LoVo (cell line): ENCODE data around the gene SERBP1.

ENCODE experiments used
- DNase-seq: peaks from one replicate; pipeline ENCODE4 v3.0.0-alpha.2; 2016; ENCODE audit warnings: low spot score

SERBP1 gene

DNA sequence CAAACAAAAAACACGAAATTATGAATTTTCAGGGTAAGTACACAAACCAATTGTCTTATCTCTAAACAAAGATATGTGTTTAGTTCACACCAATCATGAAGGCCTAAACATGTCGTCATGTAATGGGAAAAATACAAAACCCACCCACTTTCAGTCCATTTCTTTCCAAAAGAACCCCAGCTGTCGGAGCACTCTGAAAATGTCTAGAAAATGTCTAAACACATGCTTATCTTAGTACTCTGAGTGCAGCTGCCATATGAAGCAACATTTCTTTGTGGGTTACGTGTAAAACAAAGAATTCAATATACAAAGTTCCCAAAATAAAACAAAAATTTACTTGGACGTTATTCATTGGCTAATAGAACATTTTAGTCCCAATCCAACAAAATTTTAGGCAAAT lies 22.7 kb downstream of the SERBP1 start:
- no peak for DNase-seq

- no peak for DNase-seq
These were observed 24.5 kb downstream of the SERBP1 start for GRCh38 chr1:67405473-67406245.

DNA sequence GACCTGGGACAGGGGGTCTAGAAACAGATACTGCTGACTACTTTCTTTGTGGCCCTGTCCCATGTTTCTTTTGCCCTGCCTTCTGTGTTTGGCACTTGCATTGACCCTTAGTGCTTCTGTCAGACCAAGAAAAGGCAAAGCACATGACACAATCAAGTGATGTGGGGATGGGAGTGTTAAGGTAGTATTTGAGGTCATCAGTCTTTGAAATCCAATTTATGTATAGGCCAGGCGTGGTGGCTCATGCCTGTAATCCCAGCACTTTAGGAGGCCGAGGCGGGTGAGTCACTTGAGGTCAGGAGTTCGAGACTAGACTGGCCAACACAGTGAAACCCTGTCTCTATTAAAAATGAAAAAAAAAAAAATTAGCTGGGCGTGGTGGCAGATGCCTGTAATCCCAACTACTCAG lies 26.0 kb downstream of the SERBP1 start:
- DNase-seq = no peak

GRCh38 chr1:67401443-67401842 lies 28.8 kb downstream of the SERBP1 start:
- no peak for DNase-seq

DNA sequence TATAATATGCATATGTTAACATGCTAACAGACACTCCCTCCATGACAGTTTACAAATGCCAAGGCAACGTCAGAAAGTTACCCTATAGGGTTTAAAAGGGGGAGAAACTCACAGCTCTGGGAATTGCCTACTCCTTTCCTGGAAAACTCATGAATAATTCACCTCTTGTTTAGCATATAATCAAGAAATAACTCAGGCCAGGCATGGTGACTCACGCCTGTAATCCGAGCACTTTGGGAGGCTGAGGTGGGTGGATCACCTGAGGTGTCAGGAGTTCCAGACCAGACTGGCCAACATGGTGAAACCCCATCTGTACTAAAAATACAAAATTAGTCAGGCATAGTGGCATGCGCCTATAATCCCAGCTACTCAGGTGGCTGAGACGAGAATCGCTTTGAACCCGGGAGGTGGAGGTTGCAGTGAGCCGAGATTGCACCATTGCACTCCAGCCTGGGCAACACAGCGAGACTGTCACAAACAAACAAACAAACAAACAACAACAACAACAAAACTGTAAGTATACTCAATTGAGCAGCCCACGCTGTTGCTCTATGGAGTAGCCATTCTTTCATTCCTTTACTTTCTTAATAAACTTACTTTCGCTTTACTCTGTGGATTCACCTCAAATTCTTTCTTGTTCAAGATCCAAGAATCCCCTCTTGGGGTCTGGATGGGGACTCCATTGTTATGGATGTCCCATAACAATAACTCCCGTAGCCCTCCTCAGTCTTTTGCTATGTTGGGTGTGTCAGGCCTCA lies 30.0 kb downstream of the SERBP1 start:
- DNase-seq = peak; percentile 16

DNA sequence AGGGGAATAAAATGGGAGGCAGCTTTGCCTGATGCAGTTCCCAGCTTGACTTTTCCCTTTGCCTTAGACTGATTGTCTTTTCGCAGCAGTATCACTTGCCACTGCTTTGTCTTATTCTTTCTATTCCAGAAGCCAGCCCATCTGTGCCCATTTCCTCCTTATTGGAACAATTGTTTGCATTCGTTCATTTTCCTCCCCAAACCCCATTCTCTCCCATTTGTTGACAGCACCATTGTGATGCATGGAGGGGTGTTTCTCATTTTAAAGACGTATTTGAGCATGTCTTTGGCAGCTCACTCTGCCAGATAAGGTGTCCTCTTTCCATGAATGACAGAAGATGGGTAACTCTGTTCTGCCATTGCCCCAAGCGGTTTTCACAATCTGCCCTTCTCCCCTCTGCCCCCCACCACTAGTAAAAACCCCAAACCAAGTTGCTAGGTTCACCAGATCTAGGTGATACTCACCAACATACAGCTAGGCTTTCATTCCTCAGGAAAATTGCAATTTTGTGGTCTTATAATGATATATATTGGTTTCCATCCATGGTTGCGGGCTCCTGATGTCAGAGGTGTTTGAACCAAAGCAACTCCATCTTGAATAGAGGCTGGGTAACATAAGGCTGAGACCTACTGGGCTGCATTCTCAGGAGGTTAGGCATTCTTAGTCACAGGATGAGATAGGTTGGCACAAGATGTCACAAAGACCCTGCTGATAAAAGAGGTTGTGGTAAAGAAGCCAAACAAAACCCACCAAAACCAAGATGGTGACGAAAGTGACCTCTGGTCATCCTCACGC lies 30.8 kb downstream of the SERBP1 start:
- DNase-seq = no peak

- no peak for DNase-seq
These were observed 35.7 kb downstream of the SERBP1 start for GRCh38 chr1:67394548-67394947.

DNA sequence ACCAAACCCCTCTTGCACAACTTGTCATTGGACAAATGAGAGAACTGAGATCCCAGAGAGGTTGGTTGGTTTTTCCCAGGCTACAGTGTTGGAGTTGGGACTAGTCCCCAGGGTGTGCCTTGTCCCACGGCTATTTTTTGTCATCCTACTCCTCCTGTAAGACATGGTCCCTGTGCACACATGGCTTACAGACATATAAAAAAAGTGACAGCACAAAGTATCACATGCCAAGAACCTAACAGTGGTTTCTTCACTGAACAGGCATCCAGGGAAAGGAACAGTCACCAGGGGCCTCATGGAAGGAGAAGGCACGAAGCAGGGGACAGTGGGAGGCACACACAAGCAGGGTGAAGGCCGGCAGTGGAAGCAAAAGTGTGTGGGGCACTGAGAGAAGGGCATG lies 36.5 kb downstream of the SERBP1 start:
- no peak for DNase-seq

GRCh38 chr1:67393240-67393639 lies 37.0 kb downstream of the SERBP1 start:
- DNase-seq = peak; percentile 55

GRCh38 chr1:67390041-67390887 lies 39.9 kb downstream of the SERBP1 start:
- DNase-seq = no peak

DNA sequence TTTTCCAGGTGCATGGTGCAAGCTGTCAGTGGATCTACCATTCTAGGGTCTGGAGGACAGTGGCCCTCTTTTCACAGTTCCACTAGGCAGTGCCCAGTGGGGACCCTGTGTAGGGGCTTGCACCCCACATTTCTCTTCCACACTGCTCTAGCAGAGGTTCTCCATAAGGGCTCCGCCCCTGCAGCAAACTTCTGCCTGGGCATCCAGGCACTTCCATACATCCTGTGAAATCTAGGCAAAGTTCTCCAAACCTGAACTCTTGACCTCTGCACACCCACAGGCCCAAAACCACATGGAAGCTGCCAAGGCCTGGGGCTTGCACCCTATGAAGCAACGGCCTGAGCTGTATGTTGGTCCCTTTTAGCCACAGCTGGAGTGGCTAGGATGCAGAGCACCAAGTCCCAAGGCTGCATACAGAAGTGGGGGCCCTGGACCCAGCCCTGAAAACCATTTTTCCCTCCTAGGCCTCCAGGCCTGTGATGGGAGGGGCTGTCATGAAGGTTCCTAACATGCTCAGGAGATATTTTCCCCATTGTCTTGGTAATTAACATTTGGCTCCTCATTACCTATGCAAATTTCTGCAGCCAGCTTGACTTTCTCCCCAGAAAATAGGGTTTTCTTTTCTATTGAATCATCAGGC lies 46.1 kb downstream of the SERBP1 start:
- no peak for DNase-seq

DNA sequence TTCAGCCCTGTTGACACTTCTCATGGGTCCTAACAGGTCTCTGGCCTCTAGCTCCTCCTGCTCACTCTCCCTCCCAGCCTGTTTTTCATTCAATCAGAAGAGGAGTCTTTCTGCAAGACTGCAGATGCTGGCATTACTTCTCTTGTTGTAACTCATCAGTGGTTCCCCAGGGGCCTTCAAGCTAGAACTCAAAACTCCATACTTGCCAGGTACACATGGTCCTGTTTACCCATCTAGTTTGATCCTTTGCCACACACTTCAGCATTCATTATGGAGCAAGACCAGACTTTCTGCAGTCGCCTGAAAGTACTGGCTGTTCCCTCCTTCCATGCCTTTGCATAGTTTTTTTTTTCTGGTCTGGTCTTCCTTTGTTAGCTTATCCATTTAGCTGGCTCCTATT lies 47.9 kb downstream of the SERBP1 start:
- DNase-seq = no peak

- DNase-seq = no peak
These were observed 49.0 kb downstream of the SERBP1 start for GRCh38 chr1:67381154-67381553.

DNA sequence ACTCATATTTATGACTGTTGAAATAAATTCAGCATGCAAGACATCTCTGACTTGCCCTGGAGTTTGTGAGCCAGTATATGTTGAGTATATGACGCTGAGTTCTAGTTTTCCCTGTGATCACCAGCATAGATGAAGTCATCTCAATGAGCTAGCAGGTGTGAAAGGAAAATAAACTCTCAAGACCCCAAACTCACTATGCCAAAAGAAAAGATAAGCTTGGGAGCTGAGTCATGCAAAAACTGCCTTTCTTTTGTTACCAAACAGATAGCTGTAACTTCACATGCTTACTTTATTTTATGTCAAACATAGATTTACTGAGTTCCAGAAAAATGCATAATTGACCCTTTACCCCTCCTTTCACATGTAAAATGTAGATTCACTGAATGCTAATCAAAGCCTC lies 52.9 kb downstream of the SERBP1 start:
- DNase-seq = no peak

GRCh38 chr1:67376381-67376780 lies 53.8 kb downstream of the SERBP1 start:
- no peak for DNase-seq

- no peak for DNase-seq
These were observed 57.3 kb downstream of the SERBP1 start for GRCh38 chr1:67372898-67373297.

- DNase-seq = no peak
These were observed 58.1 kb downstream of the SERBP1 start for GRCh38 chr1:67372136-67372535.

- no peak for DNase-seq
These were observed 58.5 kb downstream of the SERBP1 start for GRCh38 chr1:67371681-67372080.

DNA sequence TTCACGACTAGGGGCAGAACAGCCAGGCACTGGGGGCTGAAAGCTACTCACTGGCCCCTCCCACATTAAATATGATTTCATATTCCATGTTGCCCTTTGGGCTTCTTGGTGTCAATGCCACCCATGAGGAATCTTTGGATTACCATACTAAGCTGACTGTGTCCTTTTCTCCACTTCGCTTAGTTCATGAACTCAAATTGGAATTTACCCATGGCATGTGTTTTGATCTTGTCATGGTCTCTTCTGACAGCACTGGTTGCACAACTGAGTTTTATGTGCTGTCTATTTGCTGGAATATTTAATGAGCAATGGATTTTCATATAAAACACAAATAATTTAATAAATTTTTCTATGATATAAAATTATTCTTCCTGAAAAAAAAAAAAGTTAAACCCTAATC lies 59.2 kb downstream of the SERBP1 start:
- DNase-seq = no peak

DNA sequence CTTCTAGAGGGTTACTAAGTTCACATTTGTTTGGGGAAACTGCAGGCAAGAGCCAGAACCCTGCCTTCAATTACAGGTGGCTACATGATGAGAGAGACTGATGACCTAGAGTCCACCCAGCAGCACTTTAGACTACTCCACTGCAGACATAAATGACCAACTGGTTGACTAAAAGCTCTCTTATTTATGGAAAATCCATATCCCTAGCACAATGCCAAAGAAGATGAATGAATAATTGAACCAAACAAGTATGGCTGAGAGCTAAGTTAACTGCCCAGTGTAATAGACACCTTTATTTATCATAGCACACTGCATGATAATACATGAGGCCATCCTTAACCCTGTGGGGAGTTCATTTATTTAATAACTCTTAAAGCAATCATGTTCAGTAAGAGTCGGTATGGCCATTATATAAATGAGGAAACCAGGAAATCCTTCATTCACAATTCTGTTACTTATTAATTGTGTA lies 62.1 kb downstream of the SERBP1 start:
- no peak for DNase-seq

DNA sequence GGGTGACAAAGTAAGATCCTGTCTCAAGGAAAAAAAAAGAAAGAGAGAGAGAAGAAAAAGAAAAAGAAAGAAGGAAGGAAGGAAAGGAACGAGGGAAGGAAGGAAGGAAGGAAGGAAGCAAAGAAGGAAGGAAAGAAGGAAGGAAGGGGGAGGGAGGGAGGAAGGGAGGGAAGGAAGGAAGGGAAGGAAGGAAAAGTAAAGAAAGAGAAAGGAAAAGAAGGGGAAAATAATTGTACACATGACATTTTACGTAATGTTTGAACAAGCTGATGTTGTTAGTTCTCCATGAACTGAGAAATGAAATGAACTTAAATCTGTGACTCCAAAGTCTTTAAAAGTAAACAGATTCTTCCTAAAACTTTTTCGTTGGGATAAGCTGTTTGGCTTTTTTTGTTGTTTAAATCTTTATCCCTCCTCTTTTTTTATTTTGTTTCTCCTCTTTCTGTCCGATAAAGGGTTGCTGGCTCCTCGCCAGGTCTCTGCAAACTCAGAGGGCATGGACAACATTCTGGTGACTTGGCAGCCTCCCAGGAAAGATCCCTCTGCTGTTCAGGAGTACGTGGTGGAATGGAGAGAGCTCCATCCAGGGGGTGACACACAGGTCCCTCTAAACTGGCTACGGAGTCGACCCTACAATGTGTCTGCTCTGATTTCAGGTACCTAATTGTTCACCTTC lies 62.7 kb downstream of the SERBP1 start:
- peak; percentile 73 for DNase-seq
